HepG2 (cell line): ENCODE measurements around the gene FRS2.

Experiments
- ELK4 ChIP-seq: sonication (generic); formaldehyde crosslinking; IDR thresholded peaks from 2 replicates; pipeline ENCODE4 v1.9.0; 2021; ENCODE audit warnings: missing genetic modification reagents, borderline replicate concordance
- MED1 ChIP-seq: sonication (generic); formaldehyde crosslinking; IDR thresholded peaks from 2 replicates; pipeline ENCODE4 v1.4.0; 2020; ENCODE audit warnings: missing genetic modification reagents
- SMC3 ChIP-seq: IDR thresholded peaks from 2 replicates; pipeline ENCODE4 v1.6.1; 2011; ENCODE audit warnings: low read length, improper control_type of control experiment
- ZNF282 ChIP-seq: fragments of 450-650 bp; IDR thresholded peaks from 2 replicates; pipeline ENCODE4 v1.6.1; 2018; ENCODE audit not compliant: partially characterized antibody
- ZNF563 ChIP-seq: sonication (generic); formaldehyde crosslinking; IDR thresholded peaks from 2 replicates; pipeline ENCODE4 v1.8.0; 2022; ENCODE audit warnings: mild to moderate bottlenecking, moderate library complexity, missing genetic modification reagents

- no peak for TF ChIP-seq MED1 (CRISPR knock-in tag)
- TF ChIP-seq SMC3: no peak
- no peak for TF ChIP-seq ELK4 (CRISPR knock-in tag)
- TF ChIP-seq ZNF282: no peak
- no peak for TF ChIP-seq ZNF563 (CRISPR knock-in tag)
Measured at GRCh38 chr12:69474456-69474855, 4.3 kb downstream of the FRS2 start.
